KOPT-K1 (cell line): ENCODE measurements around the gene LRRC1.
"Not testable (repeated sequence)": the region's sequence is repeated elsewhere in the genome, so short reads cannot be mapped to it uniquely, and the experiment has no call there.

Source experiments
- H3K27ac ChIP-seq: fragments of 200-600 bp; sonication (generic); 2 replicates; pipeline ENCODE4 v1.5.1; 2016; ENCODE audit warnings: antibody characterized with exemption, mild to moderate bottlenecking, low read depth, low read length; ENCODE audit not compliant: poor library complexity, severe bottlenecking
- H3K36me3 ChIP-seq: fragments of 200-600 bp; sonication (generic); 2 replicates; pipeline ENCODE4 v1.5.1; 2017; ENCODE audit warnings: antibody characterized with exemption, mild to moderate bottlenecking, low read length, moderate library complexity; ENCODE audit not compliant: insufficient read depth
- H3K9me3 ChIP-seq: fragments of 200-600 bp; sonication (generic); 2 replicates; pipeline ENCODE4 v1.5.1; 2017; ENCODE audit warnings: antibody characterized with exemption, low read length, mild to moderate bottlenecking; ENCODE audit not compliant: insufficient read depth, poor library complexity, severe bottlenecking

The LRRC1 gene

GRCh38 chr6:53799340-53799739, 4.5 kb downstream of the LRRC1 start:
- no peak overlapping the region for H3K27ac ChIP-seq

GRCh38 chr6:53801022-53801421, 6.2 kb downstream of the LRRC1 start:
- no peak overlapping the region for H3K27ac ChIP-seq
- no peaks in the 10 kb centered on the region for H3K36me3 ChIP-seq
- H3K9me3 ChIP-seq: no peaks in the 10 kb centered on the region

More at GRCh38 chr6:53799340-53799739, 4.5 kb downstream of the LRRC1 start:
- H3K9me3 ChIP-seq: no peaks in the 10 kb centered on the region
- H3K36me3 ChIP-seq: no peaks in the 10 kb centered on the region

GRCh38 chr6:53802582-53802981, 7.8 kb downstream of the LRRC1 start:
- no peaks in the 10 kb centered on the region for H3K9me3 ChIP-seq
- H3K27ac ChIP-seq: no peak overlapping the region
- no peaks in the 10 kb centered on the region for H3K36me3 ChIP-seq

GRCh38 chr6:53803081-53803860, 8.5 kb downstream of the LRRC1 start:
- H3K9me3 ChIP-seq: no peaks in the 10 kb centered on the region
- H3K36me3 ChIP-seq: no peaks in the 10 kb centered on the region
- H3K27ac ChIP-seq: no peak overlapping the region

GRCh38 chr6:53805016-53805415, 10.2 kb downstream of the LRRC1 start:
- no peaks in the 10 kb centered on the region for H3K9me3 ChIP-seq
- no peaks in the 10 kb centered on the region for H3K36me3 ChIP-seq
- no peak overlapping the region for H3K27ac ChIP-seq

- no peaks in the 10 kb centered on the region for H3K36me3 ChIP-seq
- H3K27ac ChIP-seq: no peak overlapping the region
- H3K9me3 ChIP-seq: no peaks in the 10 kb centered on the region
Observed at GRCh38 chr6:53805725-53806124, 10.9 kb downstream of the LRRC1 start.

GRCh38 chr6:53807606-53808005, 12.8 kb downstream of the LRRC1 start:
- not testable (repeated sequence) for H3K36me3 ChIP-seq, H3K9me3 ChIP-seq, H3K27ac ChIP-seq

GRCh38 chr6:53808302-53808881, 13.6 kb downstream of the LRRC1 start:
- H3K36me3 ChIP-seq: no peaks in the 10 kb centered on the region
- H3K9me3 ChIP-seq: no peaks in the 10 kb centered on the region
- no peak overlapping the region for H3K27ac ChIP-seq

- Histone ChIP-seq H3K27ac (no peak overlapping the region), H3K9me3 (no peaks in the 10 kb centered on the region)
Observed at GRCh38 chr6:53809691-53810090, 14.9 kb downstream of the LRRC1 start.

GRCh38 chr6:53811082-53811481, 16.3 kb downstream of the LRRC1 start:
- Histone ChIP-seq H3K9me3 (no peaks in the 10 kb centered on the region), H3K27ac (no peak overlapping the region), H3K36me3 (no peaks in the 10 kb centered on the region)

More at GRCh38 chr6:53809691-53810090, 14.9 kb downstream of the LRRC1 start:
- H3K36me3 ChIP-seq: no peaks in the 10 kb centered on the region

GRCh38 chr6:53811746-53812145, 16.9 kb downstream of the LRRC1 start:
- no peaks in the 10 kb centered on the region for H3K9me3 ChIP-seq
- H3K36me3 ChIP-seq: no peaks in the 10 kb centered on the region
- H3K27ac ChIP-seq: no peak overlapping the region

GRCh38 chr6:53813096-53813495, 18.3 kb downstream of the LRRC1 start:
- H3K36me3 ChIP-seq: no peaks in the 10 kb centered on the region
- H3K9me3 ChIP-seq: no peaks in the 10 kb centered on the region
- H3K27ac ChIP-seq: no peak overlapping the region

GRCh38 chr6:53813801-53814200, 19.0 kb downstream of the LRRC1 start:
- no peak overlapping the region for H3K27ac ChIP-seq
- no peaks in the 10 kb centered on the region for H3K9me3 ChIP-seq
- H3K36me3 ChIP-seq: no peaks in the 10 kb centered on the region

GRCh38 chr6:53814353-53814752, 19.5 kb downstream of the LRRC1 start:
- Histone ChIP-seq H3K36me3 (no peaks in the 10 kb centered on the region), H3K9me3 (no peaks in the 10 kb centered on the region), H3K27ac (no peak overlapping the region)

GRCh38 chr6:53815381-53816119, 20.7 kb downstream of the LRRC1 start:
- Histone ChIP-seq H3K27ac (no peak overlapping the region), H3K9me3 (no peaks in the 10 kb centered on the region), H3K36me3 (no peaks in the 10 kb centered on the region)
